GM10266 (cell line): ENCODE measurements around the gene APOL5.

ENCODE experiments used
- DNase-seq: peaks from one replicate; pipeline ENCODE4 v3.0.0; 2012; ENCODE audit errors: extremely low spot score
- TF ChIP-seq, protein P1 (sequence below): IDR thresholded peaks from 2 replicates; pipeline ENCODE4 v1.5.1; 2012; ENCODE audit warnings: mild to moderate bottlenecking, low read depth; ENCODE audit not compliant: control insufficient read depth, insufficient read depth; ENCODE audit errors: missing control alignments

The APOL5 gene

DNA sequence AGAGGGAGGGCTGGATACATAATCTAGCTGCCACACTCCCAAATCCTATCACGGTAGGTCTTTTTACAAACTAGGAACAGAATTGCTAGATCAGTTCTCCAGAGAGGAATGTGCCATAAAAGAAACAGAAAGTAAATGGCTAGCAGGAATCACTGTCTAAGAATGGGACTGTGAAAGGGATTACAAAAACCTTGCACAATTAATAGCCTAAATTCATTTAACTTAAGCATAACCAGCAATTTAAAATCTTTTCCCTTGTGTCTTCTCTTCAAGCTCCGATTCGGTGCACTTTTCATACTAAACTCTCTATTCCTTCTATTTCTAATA lies 35.2 kb downstream of the APOL5 start:
- no peak for DNase-seq
- TF ChIP-seq, protein P1, sequence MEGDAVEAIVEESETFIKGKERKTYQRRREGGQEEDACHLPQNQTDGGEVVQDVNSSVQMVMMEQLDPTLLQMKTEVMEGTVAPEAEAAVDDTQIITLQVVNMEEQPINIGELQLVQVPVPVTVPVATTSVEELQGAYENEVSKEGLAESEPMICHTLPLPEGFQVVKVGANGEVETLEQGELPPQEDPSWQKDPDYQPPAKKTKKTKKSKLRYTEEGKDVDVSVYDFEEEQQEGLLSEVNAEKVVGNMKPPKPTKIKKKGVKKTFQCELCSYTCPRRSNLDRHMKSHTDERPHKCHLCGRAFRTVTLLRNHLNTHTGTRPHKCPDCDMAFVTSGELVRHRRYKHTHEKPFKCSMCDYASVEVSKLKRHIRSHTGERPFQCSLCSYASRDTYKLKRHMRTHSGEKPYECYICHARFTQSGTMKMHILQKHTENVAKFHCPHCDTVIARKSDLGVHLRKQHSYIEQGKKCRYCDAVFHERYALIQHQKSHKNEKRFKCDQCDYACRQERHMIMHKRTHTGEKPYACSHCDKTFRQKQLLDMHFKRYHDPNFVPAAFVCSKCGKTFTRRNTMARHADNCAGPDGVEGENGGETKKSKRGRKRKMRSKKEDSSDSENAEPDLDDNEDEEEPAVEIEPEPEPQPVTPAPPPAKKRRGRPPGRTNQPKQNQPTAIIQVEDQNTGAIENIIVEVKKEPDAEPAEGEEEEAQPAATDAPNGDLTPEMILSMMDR = no peak

DNA sequence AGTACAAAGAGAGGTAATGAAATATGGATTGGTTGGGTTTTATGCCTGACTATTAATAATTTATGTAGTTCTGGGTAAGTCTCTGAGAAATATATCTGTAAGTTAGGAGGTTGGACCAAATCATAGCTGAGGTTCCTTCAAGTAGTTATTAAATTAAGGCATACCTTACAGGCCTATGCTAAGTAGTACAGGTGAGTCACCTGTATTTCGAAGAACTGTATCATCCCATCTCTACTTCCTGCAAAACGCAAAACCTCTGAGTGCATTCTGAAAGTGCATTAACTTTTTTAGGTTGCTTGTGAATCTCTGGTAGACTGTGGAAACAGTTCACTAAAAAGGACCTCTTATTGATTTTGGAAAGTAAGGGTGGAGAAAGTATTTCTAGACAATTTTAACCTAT lies 37.1 kb downstream of the APOL5 start:
- TF ChIP-seq, protein P1 = no peak
- no peak for DNase-seq

DNA sequence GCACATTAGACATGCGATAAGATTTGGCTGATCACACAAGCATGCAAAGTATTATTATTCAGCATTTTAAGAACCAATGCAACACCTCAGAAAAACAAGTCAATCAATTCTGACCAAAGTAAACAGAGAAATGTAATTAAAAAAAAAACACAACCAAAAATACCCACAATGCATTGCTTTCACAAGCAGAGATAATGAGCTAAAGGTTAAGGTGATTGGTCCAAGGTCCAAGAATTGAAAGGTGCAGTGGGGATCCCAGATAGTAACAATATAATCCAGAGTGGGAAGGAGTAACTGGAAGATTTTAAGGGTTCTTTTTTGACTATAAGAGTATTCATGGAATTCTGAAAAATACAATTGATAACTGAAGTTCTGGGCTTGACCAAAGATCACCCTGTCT lies 39.0 kb downstream of the APOL5 start:
- no peak for DNase-seq
- TF ChIP-seq, protein P1 = no peak

DNA sequence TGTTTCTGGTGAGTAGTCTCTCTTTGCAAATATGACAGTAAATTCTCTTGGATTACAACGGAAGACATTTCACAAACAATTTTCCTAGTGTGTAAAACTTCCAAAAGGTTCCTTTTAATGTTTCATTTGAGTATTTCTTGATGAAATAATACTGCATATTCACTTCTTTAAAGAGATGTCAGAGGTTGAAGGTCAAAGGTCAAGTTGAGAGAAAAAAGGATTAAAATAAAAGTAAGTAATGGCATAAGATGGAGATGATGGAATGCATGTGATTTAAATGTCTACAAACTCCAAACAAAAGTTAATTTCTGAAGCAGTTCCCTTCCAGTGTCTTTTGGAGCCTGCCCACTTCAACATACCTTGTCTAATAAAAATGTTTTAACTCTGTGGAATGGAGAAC lies 40.7 kb downstream of the APOL5 start:
- DNase-seq = no peak
- TF ChIP-seq, protein P1 = no peak

DNA sequence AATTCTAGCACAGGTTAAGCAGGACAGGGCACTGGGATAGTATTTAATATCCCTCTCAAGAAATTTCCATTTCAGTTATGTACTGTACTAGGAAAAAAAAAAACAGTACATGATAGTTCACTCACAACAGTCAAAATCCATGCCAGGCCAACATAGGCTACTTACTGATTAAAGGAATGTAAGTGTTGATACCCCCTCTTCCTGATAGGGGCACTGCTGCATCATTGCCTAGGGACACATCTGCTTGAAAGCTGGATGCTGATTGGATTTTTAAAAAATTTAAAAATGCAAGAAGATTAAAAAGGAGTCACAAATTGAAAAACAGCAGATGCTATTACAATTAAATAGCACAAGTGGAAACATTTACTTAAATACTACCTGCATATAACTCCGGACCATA lies 43.4 kb downstream of the APOL5 start:
- TF ChIP-seq, protein P1 = no peak
- no peak for DNase-seq

DNA sequence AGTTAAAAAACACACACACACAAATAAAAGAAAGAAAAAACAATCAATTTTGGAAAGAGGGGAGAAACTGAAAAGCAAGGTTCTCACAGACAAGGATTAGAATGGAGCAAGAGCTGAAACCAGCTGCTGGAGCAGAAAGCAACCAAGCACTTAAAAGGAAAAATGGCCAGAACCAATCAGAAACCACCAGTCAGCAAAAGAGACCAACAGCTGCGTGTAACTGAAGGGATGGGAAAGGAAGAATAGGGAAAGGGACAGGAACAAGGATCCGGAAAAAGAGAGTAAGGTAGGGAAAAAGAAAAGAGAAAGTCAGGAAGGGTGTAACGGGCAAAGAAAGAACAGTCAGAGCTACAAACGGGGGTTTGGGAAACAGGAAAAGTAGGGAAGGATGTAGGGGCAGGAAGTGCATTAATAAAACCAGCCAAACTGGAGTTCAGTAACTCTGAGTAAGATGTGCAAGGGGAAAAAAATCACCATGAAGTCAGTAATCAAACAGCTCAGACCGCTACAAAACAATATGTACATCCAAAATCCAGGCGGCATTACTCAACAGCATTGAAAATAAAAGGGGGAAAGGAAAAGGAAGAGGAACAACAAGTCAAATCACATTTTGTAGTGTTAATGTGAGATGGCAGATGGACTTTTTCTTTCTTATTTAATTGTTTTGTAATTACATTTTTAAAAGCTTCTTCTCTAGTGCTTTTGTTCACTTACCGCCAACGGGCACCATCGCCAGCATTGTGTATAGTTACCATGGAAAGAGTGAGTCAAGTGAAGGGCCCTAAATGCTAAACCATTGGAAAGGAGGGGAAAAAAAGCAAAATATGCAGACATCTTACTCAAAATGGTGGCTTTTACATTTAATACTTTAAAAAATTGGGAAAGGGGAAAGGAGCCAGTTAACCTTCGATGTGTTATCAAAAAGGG lies 49.2 kb downstream of the APOL5 start:
- TF ChIP-seq, protein P1 = no peak
- DNase-seq = no peak

DNA sequence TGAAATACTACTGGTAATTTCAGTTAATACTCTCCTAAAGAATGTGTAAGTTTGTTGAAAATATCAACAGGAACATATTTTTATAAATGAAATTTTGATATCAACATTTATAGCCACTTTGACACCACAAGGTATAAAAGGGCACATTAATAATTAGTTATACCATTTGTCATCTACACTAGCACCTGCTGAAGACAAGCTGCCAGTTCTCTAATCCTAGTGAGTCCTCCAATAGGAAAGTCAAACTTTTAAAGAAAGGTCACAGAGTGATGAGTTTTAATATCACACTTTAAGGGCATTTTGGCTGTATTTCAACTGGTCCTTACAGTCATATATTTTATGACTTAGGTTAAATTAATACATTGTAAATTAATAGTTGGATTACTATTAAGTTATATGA lies 52.3 kb downstream of the APOL5 start:
- TF ChIP-seq, protein P1 = no peak
- no peak for DNase-seq
